ENCODE data around the gene CHRNA4.

CHRNA4 gene

GRCh38 chr20:63371291-63371865 is 10.2 kb upstream of the CHRNA4 start:
- Histone ChIP-seq H3F3A (ENCODE audit: low read depth) (no peaks in the 10 kb centered on the region), H3K9me2 (replicated peaks; ENCODE audit: low read depth, low read length) (no peaks in the 10 kb centered on the region), H3K9ac (ENCODE audit: low read depth, low read length, poor library complexity, severe bottlenecking) (no peak overlapping the region), H3K4me1 (ENCODE audit: insufficient read depth, low read length, poor library complexity, severe bottlenecking) (no peaks in the 10 kb centered on the region), H4K20me1 (ENCODE audit: insufficient read depth, low read length, poor library complexity, severe bottlenecking) (no peaks in the 10 kb centered on the region), H3K36me3 (ENCODE audit: insufficient read depth, low read length) (no peaks in the 10 kb centered on the region), H3K27me3 (ENCODE audit: insufficient read depth, low read length, poor library complexity, severe bottlenecking) (no peaks in the 10 kb centered on the region), H3K4me3 (ENCODE audit: low read length, poor library complexity, severe bottlenecking) (no peak overlapping the region), H3K79me2 (ENCODE audit: insufficient read depth, low read length) (no peaks in the 10 kb centered on the region), H3K4me2 (ENCODE audit: low read depth, low read length, poor library complexity, severe bottlenecking) (no peak overlapping the region), H3K9me3 (ENCODE audit: insufficient read depth, low read depth, low read length) (no peaks in the 10 kb centered on the region), H2AFZ (ENCODE audit: low read length) (no peak overlapping the region)
- TF ChIP-seq EZH2phosphoT487 (IDR thresholded peaks at IDR 0.05; ENCODE audit: borderline replicate concordance) (no peak), CTCF (conservative IDR thresholded peaks at IDR 0.05; ENCODE audit: low read length) (no peak)

GRCh38 chr20:63370618-63371187 is 9.6 kb upstream of the CHRNA4 start:
- H3K27me3 ChIP-seq (ENCODE audit: insufficient read depth, low read length, poor library complexity, severe bottlenecking): no peaks in the 10 kb centered on the region
- H3K4me2 ChIP-seq (ENCODE audit: low read depth, low read length, poor library complexity, severe bottlenecking): no peak overlapping the region
- H3K4me1 ChIP-seq (ENCODE audit: insufficient read depth, low read length, poor library complexity, severe bottlenecking): no peaks in the 10 kb centered on the region
- H3K4me3 ChIP-seq (ENCODE audit: low read length, poor library complexity, severe bottlenecking): no peak overlapping the region
- no peaks in the 10 kb centered on the region for H3F3A ChIP-seq (ENCODE audit: low read depth)
- H3K9me3 ChIP-seq (ENCODE audit: insufficient read depth, low read depth, low read length): no peaks in the 10 kb centered on the region
- H3K9me2 ChIP-seq (replicated peaks; ENCODE audit: low read depth, low read length): no peaks in the 10 kb centered on the region
- TF ChIP-seq EZH2phosphoT487 (IDR thresholded peaks at IDR 0.05; ENCODE audit: borderline replicate concordance) (no peak), CTCF (conservative IDR thresholded peaks at IDR 0.05; ENCODE audit: low read length) (no peak)
- H3K79me2 ChIP-seq (ENCODE audit: insufficient read depth, low read length): no peaks in the 10 kb centered on the region
- no peaks in the 10 kb centered on the region for H3K36me3 ChIP-seq (ENCODE audit: insufficient read depth, low read length)
- no peaks in the 10 kb centered on the region for H4K20me1 ChIP-seq (ENCODE audit: insufficient read depth, low read length, poor library complexity, severe bottlenecking)
- no peak overlapping the region for H2AFZ ChIP-seq (ENCODE audit: low read length)
- H3K9ac ChIP-seq (ENCODE audit: low read depth, low read length, poor library complexity, severe bottlenecking): no peak overlapping the region

- Histone ChIP-seq H3K27me3 (ENCODE audit: insufficient read depth, low read length, poor library complexity, severe bottlenecking) (no peaks in the 10 kb centered on the region), H3K36me3 (ENCODE audit: insufficient read depth, low read length) (no peaks in the 10 kb centered on the region), H4K20me1 (ENCODE audit: insufficient read depth, low read length, poor library complexity, severe bottlenecking) (no peaks in the 10 kb centered on the region), H3K4me3 (ENCODE audit: low read length, poor library complexity, severe bottlenecking) (no peak overlapping the region), H3K4me1 (ENCODE audit: insufficient read depth, low read length, poor library complexity, severe bottlenecking) (no peaks in the 10 kb centered on the region), H3F3A (ENCODE audit: low read depth) (no peaks in the 10 kb centered on the region), H3K9me3 (ENCODE audit: insufficient read depth, low read depth, low read length) (no peaks in the 10 kb centered on the region), H3K4me2 (ENCODE audit: low read depth, low read length, poor library complexity, severe bottlenecking) (no peak overlapping the region), H2AFZ (ENCODE audit: low read length) (no peak overlapping the region), H3K79me2 (ENCODE audit: insufficient read depth, low read length) (no peaks in the 10 kb centered on the region), H3K9me2 (replicated peaks; ENCODE audit: low read depth, low read length) (no peaks in the 10 kb centered on the region), H3K9ac (ENCODE audit: low read depth, low read length, poor library complexity, severe bottlenecking) (no peak overlapping the region)
- no peak for TF ChIP-seq CTCF (conservative IDR thresholded peaks at IDR 0.05; ENCODE audit: low read length)
- TF ChIP-seq EZH2phosphoT487 (IDR thresholded peaks at IDR 0.05; ENCODE audit: borderline replicate concordance): no peak
These were observed 8.8 kb upstream of the CHRNA4 start for GRCh38 chr20:63369724-63370617.

All from Loucy (cell line).